Lower lobe of right lung (tissue), 2 donors: ENCODE results near the gene SORBS2. TPM values are rescaled to one million over a fixed set of nuclear protein-coding genes. Genes with fewer than 3 reads are reported as not detected.

ENCODE experiments used
- ATAC-seq, 2 donors: fragments of 200-7000 bp; cut with Tn5 transposase; one replicate each; pipeline ENCODE4 v1.9.1; 2020 to 2022; ENCODE audit warnings: mild to moderate bottlenecking in 2 of 2, moderate library complexity in 2 of 2
- DNase-seq: peaks from one replicate; pipeline ENCODE4 v3.0.0-alpha.2; 2020
- H3K27ac ChIP-seq: fragments of 200-600 bp; one replicate; pipeline ENCODE4 v1.8.0; 2022
- H3K27me3 ChIP-seq: fragments of 200-600 bp; one replicate; pipeline ENCODE4 v1.8.0; 2022; ENCODE audit warnings: low read depth
- H3K36me3 ChIP-seq: fragments of 200-600 bp; one replicate; pipeline ENCODE4 v1.8.0; 2022; ENCODE audit warnings: mild to moderate bottlenecking
- H3K4me1 ChIP-seq: fragments of 200-600 bp; one replicate; pipeline ENCODE4 v1.8.0; 2022
- H3K4me3 ChIP-seq: fragments of 200-600 bp; one replicate; pipeline ENCODE4 v1.8.0; 2022; ENCODE audit warnings: mild to moderate bottlenecking
- H3K9me3 ChIP-seq: fragments of 200-600 bp; one replicate; pipeline ENCODE4 v1.8.0; 2022
- CTCF ChIP-seq: fragments of 200-600 bp; IDR thresholded peaks from one replicate; pipeline ENCODE4 v1.8.0; 2022; ENCODE audit warnings: antibody characterized with exemption, mild to moderate bottlenecking
- intact Hi-C: fragments of 100-400 bp; cut with DNase I; formaldehyde crosslinking; loops from one replicate; pipeline ENCODE4 v1.11.0; 2022
- total RNA-seq: library from RNA; stranded (reverse); fragmentation: NEBNext Ultra II Directional; extraction: Animal tissue kit (Norgen Biotek cat#: 25700); gene quantifications from one replicate; pipeline ENCODE4 v1.2.1, GENCODE V29; 2021
- donor health status: DM: no; HTN: yes; CAD: no; lungs with severe emphysema.

SORBS2 gene
- total RNA-seq, 1 donor from 2014 or later, result 49.3 TPM

DNA sequence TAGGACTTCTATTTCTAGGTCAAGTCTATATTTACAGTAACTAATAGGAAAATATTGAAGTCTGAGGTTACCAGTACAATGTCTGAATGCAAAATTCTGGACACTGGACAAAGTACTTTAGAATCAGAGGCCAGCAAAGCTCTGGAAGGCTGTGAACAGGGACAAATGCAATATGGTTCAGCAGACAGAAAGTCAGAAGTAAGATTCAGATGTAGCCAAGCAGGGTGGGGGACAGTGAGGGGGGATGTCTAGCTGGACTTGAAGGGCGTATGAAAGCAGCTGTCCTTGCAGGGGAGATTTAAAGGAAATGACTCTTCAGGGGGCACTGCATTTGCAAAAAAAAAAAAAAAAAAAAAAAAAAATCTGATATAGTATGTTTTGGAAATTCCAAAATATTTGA, 2.9 kb downstream of the SORBS2 start:
- H3K27ac ChIP-seq, result no peak overlapping the region
- no peak for TF ChIP-seq CTCF
- H3K4me1 ChIP-seq, result no peaks in the 10 kb centered on the region
- ATAC-seq, result no peak
- no peak for DNase-seq
- intact Hi-C loops, result no loop called here
- no peaks in the 10 kb centered on the region for H3K9me3 ChIP-seq
- H3K4me3 ChIP-seq, result peak overlapping the region; percentile 48
- H3K27me3 ChIP-seq, result no peaks in the 10 kb centered on the region
- H3K36me3 ChIP-seq, result no peaks in the 10 kb centered on the region

DNA sequence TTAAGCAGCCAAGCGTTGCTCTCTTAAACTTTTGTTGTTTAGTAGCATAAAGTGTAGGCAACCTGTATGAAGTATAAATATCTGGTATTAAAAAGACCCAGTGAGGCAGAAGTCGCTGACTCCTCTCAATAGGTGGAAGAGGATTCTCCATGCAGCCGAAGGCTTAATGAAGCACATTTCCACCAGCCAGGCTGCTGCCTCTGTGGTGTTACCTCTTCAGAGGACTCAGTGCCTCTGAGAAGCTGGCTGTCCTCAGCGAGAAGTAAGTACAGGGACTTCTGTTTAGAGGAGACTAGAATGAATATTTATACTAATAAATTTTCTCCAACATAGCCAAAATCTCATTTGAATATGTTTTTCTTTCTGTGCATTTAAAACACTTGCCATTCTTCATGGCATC, 6.0 kb downstream of the SORBS2 start:
- Histone ChIP-seq H3K4me1 (no peaks in the 10 kb centered on the region), H3K9me3 (no peaks in the 10 kb centered on the region), H3K27me3 (no peaks in the 10 kb centered on the region), H3K27ac (no peak overlapping the region), H3K4me3 (no peak overlapping the region), H3K36me3 (no peaks in the 10 kb centered on the region)
- intact Hi-C loops, result no loop called here
- TF ChIP-seq CTCF, result no peak
- no peak for ATAC-seq
- no peak for DNase-seq

DNA sequence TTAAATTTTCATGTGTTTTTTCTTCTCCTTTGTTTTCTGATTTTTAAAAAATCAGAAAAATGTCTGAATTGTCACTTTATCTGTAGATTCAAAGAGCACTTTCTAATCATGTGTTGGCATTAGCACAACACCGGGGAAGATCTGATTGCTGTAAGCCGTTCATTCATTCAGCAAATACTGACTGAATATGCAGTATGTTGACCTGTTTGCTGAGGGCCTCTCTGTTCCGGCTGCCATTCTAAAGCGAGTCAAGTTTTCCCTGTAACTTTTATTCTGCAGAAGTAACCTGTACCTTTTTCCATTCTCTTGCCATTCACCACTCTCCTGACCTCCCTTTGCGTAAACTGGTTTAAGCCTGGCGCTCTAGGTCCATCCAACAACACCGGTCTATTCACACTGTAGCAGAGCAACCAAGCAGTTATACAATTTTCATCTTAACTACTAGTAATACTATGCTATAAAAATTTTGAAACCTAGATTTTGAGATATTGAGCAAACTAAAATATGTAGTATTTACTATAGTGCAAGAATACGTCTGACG, 6.7 kb downstream of the SORBS2 start:
- Histone ChIP-seq H3K36me3 (no peaks in the 10 kb centered on the region), H3K27ac (no peak overlapping the region), H3K4me1 (no peaks in the 10 kb centered on the region), H3K4me3 (no peak overlapping the region), H3K9me3 (no peaks in the 10 kb centered on the region), H3K27me3 (no peaks in the 10 kb centered on the region)
- no peak for TF ChIP-seq CTCF
- ATAC-seq (no peak), DNase-seq (no peak)
- intact Hi-C loops, result no loop called here

DNA sequence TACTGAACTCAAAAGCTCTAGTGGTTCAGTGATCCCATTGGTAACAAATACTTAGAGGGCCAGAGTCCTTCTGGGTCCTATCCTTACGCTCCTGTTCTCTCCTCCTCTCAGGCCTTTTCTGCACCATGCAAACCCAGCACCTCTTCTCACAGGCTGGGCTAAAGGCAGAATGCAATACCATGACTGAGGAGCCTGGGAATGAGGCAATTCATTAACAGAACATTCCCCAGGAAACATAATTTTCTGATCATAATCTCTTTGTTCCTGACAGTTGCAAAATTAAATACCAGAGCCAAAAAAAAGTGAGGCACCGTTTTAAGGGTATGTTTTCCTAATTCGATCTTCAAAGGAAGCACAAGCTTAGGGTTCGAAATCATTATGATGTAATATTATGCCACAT, 9.0 kb downstream of the SORBS2 start:
- no peak for ATAC-seq
- H3K4me3 ChIP-seq, result no peak overlapping the region
- no peaks in the 10 kb centered on the region for H3K36me3 ChIP-seq
- TF ChIP-seq CTCF, result no peak
- intact Hi-C loops, result no loop called here
- no peak for DNase-seq
- H3K27ac ChIP-seq, result no peak overlapping the region
- H3K27me3 ChIP-seq, result no peaks in the 10 kb centered on the region
- no peaks in the 10 kb centered on the region for H3K4me1 ChIP-seq
- H3K9me3 ChIP-seq, result no peaks in the 10 kb centered on the region

- ATAC-seq (no peak), DNase-seq (no peak)
- no peaks in the 10 kb centered on the region for H3K36me3 ChIP-seq
- H3K27ac ChIP-seq, result no peak overlapping the region
- no peaks in the 10 kb centered on the region for H3K27me3 ChIP-seq
- TF ChIP-seq CTCF, result no peak
- intact Hi-C loops, result no loop called here
- H3K4me3 ChIP-seq, result no peak overlapping the region
- H3K4me1 ChIP-seq, result no peaks in the 10 kb centered on the region
- no peaks in the 10 kb centered on the region for H3K9me3 ChIP-seq
These were observed 10.5 kb downstream of the SORBS2 start for GRCh38 chr4:185801471-185801870.
